Kidney epithelial cell (primary cell): ENCODE data around the gene ARAP2. TPM values are rescaled to one million over a fixed set of nuclear protein-coding genes. Genes with fewer than 3 reads are reported as not detected.

Experiments
- DNase-seq: peaks from one replicate; pipeline ENCODE4 v3.0.0-alpha.2; 2010; ENCODE audit warnings: low read depth
- H3K27me3 ChIP-seq: 2 replicates; pipeline ENCODE4 v1.6.0; 2011; ENCODE audit warnings: low read length; ENCODE audit not compliant: control insufficient read depth, insufficient read depth
- H3K36me3 ChIP-seq: 2 replicates; pipeline ENCODE4 v1.5.1; 2011; ENCODE audit warnings: low read length; ENCODE audit not compliant: control insufficient read depth, insufficient read depth
- H3K4me3 ChIP-seq: 2 replicates; pipeline ENCODE4 v1.5.1; 2011; ENCODE audit warnings: low read depth, mild to moderate bottlenecking, control low read depth, low read length
- total RNA-seq: library from RNA; depleted of rRNA; stranded (reverse); fragments of >200 nt; gene quantifications from 2 replicates; pipeline ENCODE4 v1.2.3, GENCODE V29; 2015
- TF ChIP-seq, protein P1 (sequence below): IDR thresholded peaks from 2 replicates; pipeline ENCODE4 v1.5.1; 2011; ENCODE audit warnings: mild to moderate bottlenecking, moderate library complexity, low read length, control low read depth, inconsistent platforms; ENCODE audit not compliant: insufficient read depth, poor library complexity, severe bottlenecking

ARAP2 gene
- total RNA-seq, 1 donor from 2014 or later = 14.4 TPM

DNA sequence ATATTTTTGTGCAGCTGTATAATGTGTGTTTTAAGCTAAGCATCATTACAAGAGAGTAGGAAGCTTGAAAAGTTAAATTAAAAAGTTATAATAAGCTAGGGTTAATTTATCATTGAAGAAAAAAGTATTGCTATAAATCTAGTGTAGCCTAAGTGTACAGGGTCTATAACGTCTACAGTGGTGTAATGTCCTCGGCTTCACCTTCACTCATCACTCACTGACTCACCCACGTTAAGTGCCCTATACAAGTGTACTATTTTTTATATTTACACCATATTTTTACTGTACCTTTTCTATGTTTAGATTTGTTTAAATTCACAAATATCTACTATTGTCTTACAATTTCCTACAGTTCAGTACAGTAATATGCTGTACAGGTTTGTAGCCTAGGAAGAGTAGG, 23.5 kb downstream of the ARAP2 start:
- DNase-seq = no peak
- TF ChIP-seq, protein P1, sequence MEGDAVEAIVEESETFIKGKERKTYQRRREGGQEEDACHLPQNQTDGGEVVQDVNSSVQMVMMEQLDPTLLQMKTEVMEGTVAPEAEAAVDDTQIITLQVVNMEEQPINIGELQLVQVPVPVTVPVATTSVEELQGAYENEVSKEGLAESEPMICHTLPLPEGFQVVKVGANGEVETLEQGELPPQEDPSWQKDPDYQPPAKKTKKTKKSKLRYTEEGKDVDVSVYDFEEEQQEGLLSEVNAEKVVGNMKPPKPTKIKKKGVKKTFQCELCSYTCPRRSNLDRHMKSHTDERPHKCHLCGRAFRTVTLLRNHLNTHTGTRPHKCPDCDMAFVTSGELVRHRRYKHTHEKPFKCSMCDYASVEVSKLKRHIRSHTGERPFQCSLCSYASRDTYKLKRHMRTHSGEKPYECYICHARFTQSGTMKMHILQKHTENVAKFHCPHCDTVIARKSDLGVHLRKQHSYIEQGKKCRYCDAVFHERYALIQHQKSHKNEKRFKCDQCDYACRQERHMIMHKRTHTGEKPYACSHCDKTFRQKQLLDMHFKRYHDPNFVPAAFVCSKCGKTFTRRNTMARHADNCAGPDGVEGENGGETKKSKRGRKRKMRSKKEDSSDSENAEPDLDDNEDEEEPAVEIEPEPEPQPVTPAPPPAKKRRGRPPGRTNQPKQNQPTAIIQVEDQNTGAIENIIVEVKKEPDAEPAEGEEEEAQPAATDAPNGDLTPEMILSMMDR = no peak
- no peaks in the 10 kb centered on the region for H3K27me3 ChIP-seq
- no peaks in the 10 kb centered on the region for H3K36me3 ChIP-seq
- H3K4me3 ChIP-seq = no peak overlapping the region

DNA sequence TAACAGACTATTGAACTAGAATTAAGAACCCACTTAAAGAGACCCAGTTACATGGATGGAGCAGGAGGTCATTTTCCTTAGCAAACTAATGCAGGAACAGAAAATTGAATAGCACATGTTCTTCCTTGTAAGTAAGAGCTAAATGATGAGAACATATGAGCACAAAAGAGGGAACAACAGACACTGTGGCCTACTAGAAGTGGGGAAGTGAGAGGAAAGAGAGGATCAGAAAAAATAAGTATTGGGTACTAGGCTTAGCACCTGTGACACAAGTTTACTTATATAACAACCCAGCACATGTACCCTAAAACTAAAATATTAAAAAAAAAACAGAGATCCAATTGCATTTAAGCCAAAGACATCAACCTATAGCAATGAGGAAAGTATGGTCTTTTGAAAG, 26.2 kb downstream of the ARAP2 start:
- TF ChIP-seq, protein P1 = no peak
- no peak overlapping the region for H3K4me3 ChIP-seq
- no peaks in the 10 kb centered on the region for H3K36me3 ChIP-seq
- no peaks in the 10 kb centered on the region for H3K27me3 ChIP-seq
- no peak for DNase-seq

DNA sequence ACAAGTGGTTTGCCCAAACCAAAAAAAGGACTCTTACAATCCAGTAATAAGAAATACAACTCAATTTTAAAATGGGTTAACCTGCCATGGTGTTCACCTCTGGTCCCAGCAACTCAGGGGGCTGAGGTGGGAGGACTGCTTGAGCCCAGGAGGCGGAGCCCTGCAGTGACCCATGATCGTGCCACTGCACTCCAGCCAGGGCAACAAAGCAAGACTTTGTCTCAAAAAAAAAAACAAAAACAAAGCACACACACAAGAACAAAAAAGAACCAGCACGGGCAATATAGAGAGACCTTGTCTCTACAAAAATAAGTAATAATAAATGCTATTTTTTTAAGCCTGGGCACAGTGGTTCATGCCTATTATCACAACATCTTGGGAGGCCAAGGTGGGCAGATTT, 28.7 kb downstream of the ARAP2 start:
- Histone ChIP-seq H3K27me3 (no peaks in the 10 kb centered on the region), H3K4me3 (no peak overlapping the region), H3K36me3 (no peaks in the 10 kb centered on the region)
- DNase-seq = no peak
- TF ChIP-seq, protein P1 = no peak

DNA sequence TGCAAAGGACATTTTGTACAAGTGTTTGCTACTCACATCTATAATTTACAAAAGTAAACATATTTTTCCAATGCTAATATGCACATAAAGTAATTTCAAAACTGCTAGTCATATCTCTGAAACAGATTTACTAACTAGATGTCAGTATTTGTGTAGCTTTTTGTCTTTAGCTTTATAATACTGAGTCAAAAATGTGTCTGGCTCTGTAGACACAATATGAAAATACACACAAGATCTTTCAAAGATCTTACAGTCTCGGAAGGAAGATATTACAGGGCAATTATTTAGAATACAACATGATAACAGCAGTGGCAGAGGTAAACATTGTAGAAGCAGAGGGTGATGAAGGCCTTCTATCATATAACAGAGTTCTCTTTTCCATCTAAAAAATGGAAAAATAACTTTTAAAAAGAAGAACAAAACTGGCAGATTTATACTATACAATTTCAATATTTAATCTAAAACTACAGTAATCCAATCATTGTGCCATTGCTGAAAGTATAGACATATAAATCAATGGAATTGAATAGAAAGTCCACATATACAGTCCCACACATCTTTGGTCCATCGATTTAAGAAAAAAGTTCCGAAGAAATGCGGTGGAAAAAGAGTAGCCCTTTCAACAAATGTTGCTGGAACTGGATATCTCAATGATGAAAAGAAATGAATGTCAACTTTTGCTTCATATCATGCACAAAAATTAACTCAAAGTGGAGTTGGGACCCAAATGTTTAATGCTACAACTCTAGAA, 29.4 kb downstream of the ARAP2 start:
- H3K36me3 ChIP-seq = no peaks in the 10 kb centered on the region
- DNase-seq = no peak
- no peaks in the 10 kb centered on the region for H3K27me3 ChIP-seq
- no peak overlapping the region for H3K4me3 ChIP-seq
- TF ChIP-seq, protein P1 = no peak

DNA sequence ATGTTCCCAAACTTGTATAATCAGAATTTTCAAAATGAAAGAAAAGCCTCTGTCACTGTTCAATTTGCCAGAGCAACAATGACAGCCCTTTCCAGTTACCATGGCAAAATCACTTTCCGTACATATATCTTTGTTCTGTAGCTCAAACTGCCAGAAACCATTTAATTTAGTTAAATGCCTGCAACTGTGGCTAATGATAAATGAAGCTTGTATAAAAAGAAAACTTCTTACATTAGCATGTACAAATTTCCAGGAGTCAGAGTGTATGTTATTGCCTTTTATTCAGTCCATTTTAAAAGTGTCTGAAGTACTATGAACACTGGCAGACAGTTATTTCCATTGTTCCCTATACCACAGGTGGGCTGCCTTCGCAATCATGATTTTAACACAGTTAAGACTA, 30.3 kb downstream of the ARAP2 start:
- H3K4me3 ChIP-seq = no peak overlapping the region
- no peak for DNase-seq
- no peaks in the 10 kb centered on the region for H3K27me3 ChIP-seq
- H3K36me3 ChIP-seq = no peaks in the 10 kb centered on the region
- TF ChIP-seq, protein P1 = no peak

DNA sequence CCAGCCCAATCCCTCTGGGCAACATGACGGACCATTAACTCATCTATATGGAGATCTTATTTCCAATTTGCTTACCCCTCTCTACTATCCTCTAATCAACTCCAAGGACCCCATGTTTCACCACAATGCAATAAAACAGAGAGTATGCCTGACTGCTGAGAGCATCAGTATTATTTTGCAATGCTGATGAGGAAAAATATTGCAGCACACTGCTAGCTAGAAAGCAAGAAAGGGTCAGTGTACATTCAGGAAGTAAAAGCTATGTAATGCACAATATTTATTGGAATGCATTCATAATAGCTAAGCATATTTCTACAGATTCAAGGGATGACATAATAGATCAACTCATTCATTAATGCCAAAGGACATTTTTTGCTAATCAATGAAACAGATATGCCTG, 33.2 kb downstream of the ARAP2 start:
- no peaks in the 10 kb centered on the region for H3K36me3 ChIP-seq
- DNase-seq = no peak
- TF ChIP-seq, protein P1 = no peak
- no peaks in the 10 kb centered on the region for H3K27me3 ChIP-seq
- no peak overlapping the region for H3K4me3 ChIP-seq
